ENCODE data around the gene CHPF2. TPM values are rescaled to one million over a fixed set of nuclear protein-coding genes. Genes with fewer than 3 reads are reported as not detected.

Gene CHPF2
- total RNA-seq, 1 donor from 2014 or later: 84.7 TPM

- H3K9me3 ChIP-seq (ENCODE audit: insufficient read depth, low read depth, low read length): no peaks in the 10 kb centered on the region
- peak overlapping the region; percentile 97 for H3K4me3 Mint-ChIP-seq (ENCODE audit: unreplicated experiment)
- H3K4me1 Mint-ChIP-seq (ENCODE audit: low read depth, unreplicated experiment): peaks cover 20% of the 10 kb centered on the region
- H3K4me1 ChIP-seq (ENCODE audit: insufficient read depth, low read length): peaks cover 48% of the 10 kb centered on the region
- H3K27me3 Mint-ChIP-seq (ENCODE audit: low read depth, unreplicated experiment): no peaks in the 10 kb centered on the region
- peaks cover 57% of the 10 kb centered on the region for H4K20me1 ChIP-seq (ENCODE audit: insufficient read depth, low read length)
- no peak overlapping the region for H3K4me3 ChIP-seq (ENCODE audit: insufficient read depth, low read depth, low read length)
- peak overlapping the region; percentile 90 for H3K4me2 ChIP-seq (ENCODE audit: low read length)
- no peak for TF ChIP-seq CTCF (IDR thresholded peaks at IDR 0.05; ENCODE audit: insufficient read depth, low read depth, low read length)
- no peak for TF ChIP-seq EZH2 (IDR thresholded peaks at IDR 0.05; ENCODE audit: insufficient read depth, low read length)
- H2AFZ ChIP-seq (ENCODE audit: low read depth, low read length): no peak overlapping the region
- H3K36me3 Mint-ChIP-seq (ENCODE audit: low read depth, unreplicated experiment): peaks cover 6% of the 10 kb centered on the region
- H3K9me3 Mint-ChIP-seq (ENCODE audit: unreplicated experiment): no peaks in the 10 kb centered on the region
- no peak overlapping the region for H3K27ac ChIP-seq (ENCODE audit: low read depth, low read length)
- H3K79me2 ChIP-seq (ENCODE audit: insufficient read depth, low read length): peaks cover 23% of the 10 kb centered on the region
- peaks cover 6% of the 10 kb centered on the region for H3K36me3 ChIP-seq (ENCODE audit: insufficient read depth, low read length)
- no peaks in the 10 kb centered on the region for H3K27me3 ChIP-seq (ENCODE audit: insufficient read depth, low read length)
- DNase-seq (ENCODE audit: low read depth) (no peak), FAIRE-seq (no peak)
- H3K27ac Mint-ChIP-seq (ENCODE audit: unreplicated experiment): peak overlapping the region; percentile 41
- H3K9ac ChIP-seq (ENCODE audit: low read length): peak overlapping the region; percentile 92
These were observed 14.0 kb downstream of the CHPF2 start for GRCh38 chr7:151246102-151246850.

DNA sequence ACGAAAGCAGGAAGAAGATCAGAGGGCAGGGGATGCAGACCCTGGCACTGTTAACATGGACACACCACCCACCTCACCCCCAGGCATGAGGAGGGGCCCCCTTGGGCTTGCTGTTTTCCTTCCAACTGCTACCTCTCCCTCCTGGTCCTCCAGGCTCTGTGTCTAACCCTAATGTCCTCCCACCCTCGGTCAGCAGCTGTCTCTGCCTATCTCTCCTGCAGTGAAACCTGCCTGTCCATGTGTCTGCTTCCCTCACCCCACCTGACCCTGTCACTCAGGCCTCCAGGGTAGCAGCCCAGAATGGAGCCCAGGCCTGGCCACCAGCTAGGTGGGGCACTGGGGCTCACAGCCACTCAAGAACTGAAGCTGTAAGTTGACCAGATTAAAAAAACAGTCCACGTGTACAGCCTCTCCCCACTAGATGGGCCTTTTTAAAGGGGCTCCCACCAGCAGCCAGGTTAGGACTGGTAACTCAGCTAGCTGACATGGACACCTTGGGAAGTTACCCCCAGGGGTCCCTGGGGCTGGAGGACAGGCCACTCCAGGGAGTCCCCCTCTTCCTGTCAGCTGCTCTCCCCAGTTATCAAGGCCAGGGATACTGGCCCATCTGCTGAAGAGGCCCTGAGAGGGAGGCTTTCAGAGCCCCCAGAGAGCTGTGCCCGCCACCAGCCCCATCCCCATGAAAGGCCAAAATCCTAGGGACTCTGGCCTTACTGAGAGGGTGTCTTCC, 14.7 kb downstream of the CHPF2 start:
- DNase-seq (ENCODE audit: low read depth): no peak
- Mint-ChIP-seq H3K27me3 (ENCODE audit: low read depth, unreplicated experiment) (no peaks in the 10 kb centered on the region), H3K4me3 (ENCODE audit: unreplicated experiment) (peak overlapping the region; percentile 97), H3K4me1 (ENCODE audit: low read depth, unreplicated experiment) (peaks cover 20% of the 10 kb centered on the region), H3K9me3 (ENCODE audit: unreplicated experiment) (no peaks in the 10 kb centered on the region), H3K36me3 (ENCODE audit: low read depth, unreplicated experiment) (peaks cover 3% of the 10 kb centered on the region), H3K27ac (ENCODE audit: unreplicated experiment) (peak overlapping the region; percentile 55)
- no peaks in the 10 kb centered on the region for H3K9me3 ChIP-seq (ENCODE audit: insufficient read depth, low read depth, low read length)
- H3K27ac ChIP-seq (ENCODE audit: low read depth, low read length): no peak overlapping the region
- peak overlapping the region; percentile 92 for H3K9ac ChIP-seq (ENCODE audit: low read length)
- FAIRE-seq: no peak
- peaks cover 50% of the 10 kb centered on the region for H3K4me1 ChIP-seq (ENCODE audit: insufficient read depth, low read length)
- peaks cover 6% of the 10 kb centered on the region for H3K36me3 ChIP-seq (ENCODE audit: insufficient read depth, low read length)
- peaks cover 23% of the 10 kb centered on the region for H3K79me2 ChIP-seq (ENCODE audit: insufficient read depth, low read length)
- no peak overlapping the region for H2AFZ ChIP-seq (ENCODE audit: low read depth, low read length)
- H3K27me3 ChIP-seq (ENCODE audit: insufficient read depth, low read length): no peaks in the 10 kb centered on the region
- H3K4me3 ChIP-seq (ENCODE audit: insufficient read depth, low read depth, low read length): peak overlapping the region; percentile 80
- H3K4me2 ChIP-seq (ENCODE audit: low read length): peak overlapping the region; percentile 90
- H4K20me1 ChIP-seq (ENCODE audit: insufficient read depth, low read length): peaks cover 49% of the 10 kb centered on the region
- TF ChIP-seq EZH2 (IDR thresholded peaks at IDR 0.05; ENCODE audit: insufficient read depth, low read length) (no peak), CTCF (IDR thresholded peaks at IDR 0.05; ENCODE audit: insufficient read depth, low read depth, low read length) (no peak)
